HG03025 (cell line): ENCODE results near the gene MAIP1.

Source experiments
- ATAC-seq: cut with Tn5 transposase; IDR thresholded peaks from one replicate; pipeline ENCODE4 v1.9.1; 2021; ENCODE audit warnings: mild to moderate bottlenecking, moderate library complexity; ENCODE audit not compliant: unreplicated experiment, low FRiP score

Gene MAIP1

GRCh38 chr2:199946196-199946595 is 9.2 kb upstream of the MAIP1 start:
- ATAC-seq, result no peak

- no peak for ATAC-seq
These were observed 8.5 kb upstream of the MAIP1 start for GRCh38 chr2:199946836-199947235.

- ATAC-seq, result no peak
These were observed 5.0 kb upstream of the MAIP1 start for GRCh38 chr2:199950396-199950795.

- no peak for ATAC-seq
These were observed 4.4 kb upstream of the MAIP1 start for GRCh38 chr2:199951023-199951422.

GRCh38 chr2:199955007-199955338 is 409 bp upstream of the MAIP1 start:
- ATAC-seq, result peak; percentile 32

- ATAC-seq, result no peak
These were observed 639 bp downstream of the MAIP1 start for GRCh38 chr2:199956062-199956380.

- ATAC-seq, result no peak
These were observed 2.6 kb downstream of the MAIP1 start for GRCh38 chr2:199958014-199958413.

GRCh38 chr2:199962203-199962602 is 6.8 kb downstream of the MAIP1 start:
- ATAC-seq, result no peak

- ATAC-seq, result no peak
These were observed 11.0 kb downstream of the MAIP1 start for GRCh38 chr2:199966405-199966804.

- ATAC-seq, result no peak
These were observed 11.6 kb downstream of the MAIP1 start for GRCh38 chr2:199966976-199967375.

- no peak for ATAC-seq
These were observed 12.7 kb downstream of the MAIP1 start for GRCh38 chr2:199968126-199968525.

- ATAC-seq, result no peak
These were observed 16.8 kb downstream of the MAIP1 start for GRCh38 chr2:199972088-199972626.

GRCh38 chr2:199973703-199974102 is 18.3 kb downstream of the MAIP1 start:
- no peak for ATAC-seq

GRCh38 chr2:199975273-199975895 is 20.0 kb downstream of the MAIP1 start:
- ATAC-seq, result no peak

GRCh38 chr2:199977984-199978415 is 22.6 kb downstream of the MAIP1 start:
- peak; percentile 43 for ATAC-seq

- no peak for ATAC-seq
These were observed 24.0 kb downstream of the MAIP1 start for GRCh38 chr2:199979398-199979797.

- ATAC-seq, result no peak
These were observed 24.6 kb downstream of the MAIP1 start for GRCh38 chr2:199979832-199980628.

GRCh38 chr2:199982126-199982843 is 26.9 kb downstream of the MAIP1 start:
- no peak for ATAC-seq

- ATAC-seq, result no peak
These were observed 28.2 kb downstream of the MAIP1 start for GRCh38 chr2:199983534-199983933.

GRCh38 chr2:199984159-199984558 is 28.8 kb downstream of the MAIP1 start:
- no peak for ATAC-seq

GRCh38 chr2:199984755-199985154 is 29.4 kb downstream of the MAIP1 start:
- ATAC-seq, result no peak
